ENCODE measurements around the gene ISM1.
"Not testable (repeated sequence)": the region's sequence is repeated elsewhere in the genome, so short reads cannot be mapped to it uniquely, and the experiment has no call there.

The ISM1 gene

DNA sequence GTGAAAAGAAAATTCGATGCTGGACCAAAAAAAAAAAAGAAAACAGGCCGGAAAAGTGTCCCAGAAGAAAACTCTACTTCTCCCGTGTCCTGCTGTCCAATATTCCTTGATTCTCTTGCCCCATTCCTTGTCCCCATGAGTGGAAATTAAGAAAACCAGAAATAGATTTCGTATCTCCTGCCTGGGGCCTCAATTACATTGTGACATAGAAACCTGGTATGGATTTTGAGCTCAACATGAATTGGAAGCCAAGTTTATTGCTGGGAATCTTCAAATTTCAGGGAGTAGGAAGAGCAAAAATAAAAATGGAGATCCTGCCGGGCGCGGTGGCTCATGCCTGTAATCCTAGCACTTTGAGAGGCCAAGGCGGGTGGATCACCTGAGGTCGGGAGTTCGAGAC lies 11.9 kb downstream of the ISM1 start:
- 0 out of 2 replicates have a peak, but pooled peaks cover 5% of the 10 kb centered on the region for H3K4me1 ChIP-seq
- no peak overlapping the region for H3K4me3 ChIP-seq
- no peaks in the 10 kb centered on the region for H3K36me3 ChIP-seq
- no peak for TF ChIP-seq Cebpa-rat (IDR thresholded peaks at IDR 0.05)
- no peak overlapping the region for H3K27ac ChIP-seq
- H4K20me1 ChIP-seq, result no peaks in the 10 kb centered on the region
- H3K9me3 ChIP-seq, result no peaks in the 10 kb centered on the region
- H3K4me2 ChIP-seq, result no peak overlapping the region
- no peaks in the 10 kb centered on the region for H3K27me3 ChIP-seq
- no peak overlapping the region for H3K9ac ChIP-seq

DNA sequence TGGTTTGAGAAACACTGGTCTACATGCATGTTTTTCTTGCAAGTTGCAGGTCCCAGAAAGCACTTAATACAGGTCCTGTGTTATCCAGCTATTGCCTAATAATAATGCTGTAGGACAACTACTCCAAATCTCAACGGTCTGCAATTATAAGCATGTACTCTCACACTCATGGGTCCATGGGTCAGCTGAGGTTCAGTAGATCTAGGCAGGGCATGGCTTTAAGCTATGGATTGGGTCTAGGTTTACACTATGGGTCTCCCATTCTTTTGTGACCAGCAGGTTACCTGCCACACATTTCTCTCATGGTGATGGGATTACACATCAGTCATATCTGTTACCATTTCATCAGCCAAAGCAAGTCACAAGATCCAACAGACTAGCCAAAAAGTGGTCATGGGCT lies 13.9 kb downstream of the ISM1 start:
- Histone ChIP-seq H3K27me3 (no peaks in the 10 kb centered on the region), H3K27ac (no peak overlapping the region), H4K20me1 (no peaks in the 10 kb centered on the region), H3K9me3 (no peaks in the 10 kb centered on the region), H3K4me1 (0 out of 2 replicates have a peak, but pooled peaks cover 5% of the 10 kb centered on the region), H3K4me3 (no peak overlapping the region), H3K36me3 (no peaks in the 10 kb centered on the region), H3K9ac (no peak overlapping the region), H3K4me2 (no peak overlapping the region)
- TF ChIP-seq Cebpa-rat (IDR thresholded peaks at IDR 0.05), result no peak

DNA sequence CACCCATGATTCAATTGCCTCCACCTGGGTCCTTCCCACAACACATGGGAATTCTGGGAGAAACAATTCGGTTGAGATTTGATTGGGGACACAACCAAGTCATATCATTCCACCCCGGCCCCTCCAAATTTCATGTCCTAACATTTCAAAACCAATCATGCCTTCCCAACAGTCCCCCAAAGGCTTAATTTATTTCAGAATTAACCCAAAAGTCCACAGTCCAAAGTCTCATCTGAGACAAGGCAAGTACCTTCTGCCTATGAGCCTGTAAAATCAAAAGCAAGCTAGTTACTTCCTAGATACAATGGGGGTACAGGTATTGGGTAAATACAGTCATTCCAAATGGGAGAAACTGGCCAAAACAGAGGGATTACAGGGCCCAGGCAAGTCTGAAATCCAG lies 15.3 kb downstream of the ISM1 start:
- not testable (repeated sequence) for H3K4me2 ChIP-seq, H3K27ac ChIP-seq, H3K9me3 ChIP-seq, H3K36me3 ChIP-seq, H3K4me3 ChIP-seq, H3K9ac ChIP-seq, H4K20me1 ChIP-seq, H3K4me1 ChIP-seq, H3K27me3 ChIP-seq

DNA sequence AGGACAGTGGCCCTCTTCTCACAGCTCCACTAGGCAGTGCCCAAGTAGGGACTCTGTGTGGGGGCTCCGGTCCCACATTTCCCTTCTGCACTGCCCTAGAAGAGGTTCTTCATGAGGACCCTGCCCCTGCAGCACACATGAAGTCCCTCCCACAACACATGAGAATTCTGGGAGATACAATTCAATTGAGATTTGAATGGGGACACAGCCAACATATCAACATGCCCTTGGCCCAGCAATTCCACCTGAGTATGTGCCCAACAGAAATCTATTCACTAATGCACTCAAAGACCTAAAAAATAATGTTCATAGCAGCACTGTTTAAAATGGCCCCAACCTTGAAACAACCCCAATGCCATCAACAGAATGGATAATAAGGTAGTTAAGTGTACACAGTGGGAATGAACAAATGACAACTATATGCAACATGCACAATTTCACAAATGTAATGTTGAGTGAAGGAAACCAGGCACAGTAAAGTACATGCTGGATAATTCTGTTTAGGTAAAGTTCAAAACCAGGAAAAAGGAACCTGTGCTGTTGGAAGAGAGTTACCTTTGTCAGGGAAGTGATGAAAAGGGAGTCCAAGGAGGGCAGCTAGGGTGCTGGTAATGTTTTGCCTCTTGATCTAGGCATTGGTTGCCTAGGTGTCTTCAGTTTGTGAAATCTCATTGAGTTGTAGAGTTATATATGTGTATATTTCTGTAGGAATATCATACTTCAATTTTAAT lies 16.1 kb downstream of the ISM1 start:
- no peak for TF ChIP-seq Cebpa-rat (IDR thresholded peaks at IDR 0.05)

DNA sequence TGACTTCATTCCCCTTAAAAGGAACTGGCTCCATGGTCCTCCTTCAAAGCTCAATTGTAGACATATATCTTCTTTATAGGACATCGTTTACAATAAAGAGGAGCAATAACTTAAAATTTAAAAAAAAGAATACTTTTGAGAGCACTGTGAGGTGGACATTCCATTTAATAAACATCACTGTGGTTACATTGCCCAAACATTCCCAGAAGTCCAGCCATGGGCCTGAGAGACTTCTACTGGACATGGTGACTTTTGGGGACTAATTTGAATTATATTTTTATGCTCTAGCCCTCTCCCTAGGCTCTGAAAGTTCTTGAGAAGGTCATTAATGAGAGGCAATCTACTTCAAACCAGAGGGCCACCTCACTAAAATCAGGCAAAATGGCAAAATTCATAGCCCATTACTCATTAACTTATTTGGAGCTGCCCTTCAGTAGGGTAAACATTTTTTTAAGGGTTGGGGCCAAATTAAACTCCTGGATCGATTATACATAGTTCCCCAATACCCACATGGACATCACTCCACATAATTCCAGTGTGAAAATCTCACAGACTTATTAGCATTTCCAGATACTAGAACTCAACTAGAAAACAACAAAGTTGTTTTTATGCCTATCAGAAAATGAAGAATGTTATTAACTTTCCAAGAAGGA lies 17.1 kb downstream of the ISM1 start:
- no peaks in the 10 kb centered on the region for H4K20me1 ChIP-seq
- H3K4me1 ChIP-seq, result no peaks in the 10 kb centered on the region
- no peak for TF ChIP-seq Cebpa-rat (IDR thresholded peaks at IDR 0.05)
- no peaks in the 10 kb centered on the region for H3K36me3 ChIP-seq
- H3K9ac ChIP-seq, result no peak overlapping the region
- H3K9me3 ChIP-seq, result no peaks in the 10 kb centered on the region
- no peak overlapping the region for H3K4me3 ChIP-seq
- H3K27ac ChIP-seq, result no peak overlapping the region
- no peak overlapping the region for H3K4me2 ChIP-seq
- no peaks in the 10 kb centered on the region for H3K27me3 ChIP-seq

More for the DNA sequence above, 16.1 kb downstream of the ISM1 start:
- no peak overlapping the region for H3K9ac ChIP-seq
- H3K36me3 ChIP-seq, result no peaks in the 10 kb centered on the region
- H3K9me3 ChIP-seq, result no peaks in the 10 kb centered on the region
- H3K4me2 ChIP-seq, result no peak overlapping the region
- H3K4me3 ChIP-seq, result no peak overlapping the region
- H3K27ac ChIP-seq, result no peak overlapping the region
- no peaks in the 10 kb centered on the region for H4K20me1 ChIP-seq
- no peaks in the 10 kb centered on the region for H3K27me3 ChIP-seq
- H3K4me1 ChIP-seq, result no peaks in the 10 kb centered on the region

DNA sequence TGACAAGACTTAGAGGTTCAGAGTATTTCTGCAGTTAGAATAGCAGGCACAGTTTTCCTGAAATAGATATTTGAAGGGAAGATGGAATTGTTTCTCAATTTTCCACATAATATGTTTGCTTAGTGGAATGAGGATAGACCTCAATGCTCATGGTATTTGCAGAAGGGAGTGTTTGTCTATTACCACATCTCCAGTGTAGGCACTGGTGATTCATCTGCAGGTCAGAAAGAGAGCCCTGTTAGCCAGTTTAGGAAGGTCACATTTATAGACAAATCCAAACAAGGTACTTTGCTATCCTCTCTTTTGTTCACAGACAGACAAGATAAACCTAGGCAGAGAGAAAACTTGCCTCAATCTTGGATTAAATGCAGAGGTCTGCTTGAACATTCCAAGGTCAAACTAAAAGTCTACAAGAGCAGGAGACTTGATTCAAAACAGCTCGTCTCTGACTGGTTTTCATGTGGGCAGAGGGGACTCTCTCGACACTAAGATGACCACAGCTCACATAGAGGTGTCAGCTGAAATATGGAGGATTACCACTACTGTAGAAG lies 22.8 kb downstream of the ISM1 start:
- no peak overlapping the region for H3K4me2 ChIP-seq
- no peak for TF ChIP-seq Cebpa-rat (IDR thresholded peaks at IDR 0.05)
- no peaks in the 10 kb centered on the region for H3K9me3 ChIP-seq
- H3K27me3 ChIP-seq, result no peaks in the 10 kb centered on the region
- H3K36me3 ChIP-seq, result no peaks in the 10 kb centered on the region
- H3K27ac ChIP-seq, result no peak overlapping the region
- H4K20me1 ChIP-seq, result no peaks in the 10 kb centered on the region
- no peak overlapping the region for H3K4me3 ChIP-seq
- H3K9ac ChIP-seq, result no peak overlapping the region
- peaks cover 23% of the 10 kb centered on the region for H3K4me1 ChIP-seq

DNA sequence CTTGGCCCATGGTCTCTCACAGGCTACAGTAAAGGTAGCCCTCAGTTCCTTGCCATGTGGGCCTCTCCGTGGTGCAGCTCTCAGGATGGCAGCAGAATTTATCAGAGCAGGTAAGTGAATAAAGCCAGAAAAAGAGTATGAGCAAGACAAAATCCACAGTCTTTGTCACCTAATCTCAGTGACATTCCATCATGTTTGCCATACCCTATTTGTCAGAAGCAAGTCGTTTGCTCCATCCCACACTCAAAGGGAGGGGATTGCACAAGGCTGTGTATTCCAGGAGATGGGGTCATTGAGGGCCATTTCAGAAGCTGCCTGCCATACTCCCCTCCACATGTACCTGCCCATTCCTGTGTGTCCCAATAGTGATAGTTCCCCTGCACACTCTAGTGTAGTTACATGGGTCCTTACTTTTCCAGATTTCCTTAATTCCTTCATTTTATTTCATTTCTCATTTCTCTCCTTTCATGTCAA lies 24.2 kb downstream of the ISM1 start:
- peaks cover 30% of the 10 kb centered on the region for H3K4me1 ChIP-seq
- H3K27me3 ChIP-seq, result no peaks in the 10 kb centered on the region
- no peak for TF ChIP-seq Cebpa-rat (IDR thresholded peaks at IDR 0.05)
- no peaks in the 10 kb centered on the region for H4K20me1 ChIP-seq
- H3K9ac ChIP-seq, result no peak overlapping the region
- no peak overlapping the region for H3K4me3 ChIP-seq
- H3K4me2 ChIP-seq, result no peak overlapping the region
- no peak overlapping the region for H3K27ac ChIP-seq
- H3K9me3 ChIP-seq, result no peaks in the 10 kb centered on the region
- no peaks in the 10 kb centered on the region for H3K36me3 ChIP-seq

DNA sequence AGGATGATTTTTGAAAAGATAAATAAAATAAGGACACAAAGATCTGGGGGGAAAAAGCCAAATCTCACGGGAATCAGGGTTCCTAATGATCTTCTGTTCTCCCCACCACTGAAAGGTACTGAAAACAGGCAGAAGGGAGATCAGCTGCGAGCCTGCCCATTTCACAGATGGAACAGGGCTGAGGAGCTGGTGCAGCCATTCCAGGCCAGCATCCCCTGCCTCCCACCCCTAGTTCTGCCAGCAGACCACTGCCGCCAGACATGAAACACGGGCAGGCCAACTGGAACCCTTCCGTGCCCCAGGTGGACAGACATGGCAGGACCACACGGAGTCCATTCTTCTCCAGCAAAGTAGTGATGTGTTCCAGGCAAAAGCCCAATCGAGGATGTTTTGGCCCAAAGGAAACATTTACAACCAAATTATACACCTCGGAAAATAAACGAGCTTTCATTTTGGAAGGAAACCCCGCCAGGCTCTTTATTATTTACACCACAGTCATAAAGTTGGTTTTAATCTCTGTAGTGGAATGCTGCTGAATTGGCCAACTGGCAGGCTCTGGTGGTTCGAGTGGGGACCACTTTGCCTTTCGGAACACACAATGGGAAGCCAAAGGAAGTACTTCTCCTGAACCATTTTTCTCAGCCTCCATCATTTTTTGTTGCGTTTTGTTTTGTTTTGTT lies 28.2 kb downstream of the ISM1 start:
- H3K4me2 ChIP-seq, result peak overlapping the region; percentile 67
- no peak for TF ChIP-seq Cebpa-rat (IDR thresholded peaks at IDR 0.05)
- H3K27ac ChIP-seq, result no peak overlapping the region

DNA sequence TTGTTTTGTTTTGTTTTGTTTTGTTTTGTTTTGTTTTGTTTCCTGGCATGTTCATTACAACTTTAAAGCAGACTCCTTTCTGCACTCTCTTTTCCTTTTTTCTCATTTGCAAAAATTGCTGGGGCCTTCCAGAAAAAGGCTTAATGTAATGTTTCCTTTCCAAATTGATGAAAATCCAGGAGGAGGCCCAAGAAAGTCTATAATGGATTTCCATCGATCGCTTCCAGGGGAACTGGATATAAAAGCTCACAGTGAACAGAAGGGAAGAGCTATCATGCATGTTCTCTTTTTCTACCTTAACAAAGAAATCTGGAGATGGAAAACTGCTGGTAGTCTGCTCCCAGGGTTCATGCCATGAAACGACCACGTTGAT lies 28.7 kb downstream of the ISM1 start:
- H3K4me2 ChIP-seq, result no peak overlapping the region
- H3K9ac ChIP-seq, result no peak overlapping the region
- H3K27ac ChIP-seq, result no peak overlapping the region
- H3K4me1 ChIP-seq, result peaks cover 30% of the 10 kb centered on the region
- no peaks in the 10 kb centered on the region for H4K20me1 ChIP-seq
- no peaks in the 10 kb centered on the region for H3K27me3 ChIP-seq
- no peak overlapping the region for H3K4me3 ChIP-seq
- no peak for TF ChIP-seq Cebpa-rat (IDR thresholded peaks at IDR 0.05)
- no peaks in the 10 kb centered on the region for H3K36me3 ChIP-seq
- no peaks in the 10 kb centered on the region for H3K9me3 ChIP-seq

More for the DNA sequence above, 28.2 kb downstream of the ISM1 start:
- Histone ChIP-seq H3K4me3 (no peak overlapping the region), H4K20me1 (no peaks in the 10 kb centered on the region), H3K36me3 (no peaks in the 10 kb centered on the region), H3K27me3 (no peaks in the 10 kb centered on the region), H3K4me1 (peaks cover 30% of the 10 kb centered on the region), H3K9me3 (no peaks in the 10 kb centered on the region), H3K9ac (no peak overlapping the region)

DNA sequence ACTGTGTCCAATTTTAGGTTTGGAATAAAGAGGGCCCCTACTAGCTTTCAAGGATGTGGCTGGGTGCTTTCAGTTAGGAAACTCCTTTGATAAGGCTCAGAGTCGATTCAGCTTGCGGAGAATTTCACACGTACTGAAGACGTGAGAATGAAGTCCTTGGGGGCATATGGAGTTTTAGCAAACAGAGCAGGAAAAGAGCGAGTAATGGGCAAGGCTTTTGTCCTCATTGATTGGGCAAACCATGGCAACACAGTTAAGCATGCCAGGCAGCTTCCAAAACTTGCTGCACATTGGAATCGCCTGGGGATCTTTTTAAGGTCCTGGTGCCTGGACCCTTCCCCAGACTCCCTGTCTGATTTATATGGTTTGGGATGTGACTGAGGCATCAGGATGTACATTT lies 29.2 kb downstream of the ISM1 start:
- Histone ChIP-seq H3K9me3 (no peaks in the 10 kb centered on the region), H3K4me3 (no peak overlapping the region), H3K27ac (no peak overlapping the region), H3K9ac (no peak overlapping the region), H3K27me3 (no peaks in the 10 kb centered on the region), H3K36me3 (no peaks in the 10 kb centered on the region), H3K4me2 (no peak overlapping the region), H3K4me1 (peaks cover 30% of the 10 kb centered on the region), H4K20me1 (no peaks in the 10 kb centered on the region)
- TF ChIP-seq Cebpa-rat (IDR thresholded peaks at IDR 0.05), result no peak
